ENCODE data around the gene NUDT5.
"Not testable (repeated sequence)": the region's sequence is repeated elsewhere in the genome, so short reads cannot be mapped to it uniquely, and the experiment has no call there.

Gene NUDT5

GRCh38 chr10:12202226-12202625 is 6.5 kb upstream of the NUDT5 start:
- DNase-seq: no peak

- no peak for DNase-seq
Measured at GRCh38 chr10:12201543-12201942, 5.9 kb upstream of the NUDT5 start.

DNA sequence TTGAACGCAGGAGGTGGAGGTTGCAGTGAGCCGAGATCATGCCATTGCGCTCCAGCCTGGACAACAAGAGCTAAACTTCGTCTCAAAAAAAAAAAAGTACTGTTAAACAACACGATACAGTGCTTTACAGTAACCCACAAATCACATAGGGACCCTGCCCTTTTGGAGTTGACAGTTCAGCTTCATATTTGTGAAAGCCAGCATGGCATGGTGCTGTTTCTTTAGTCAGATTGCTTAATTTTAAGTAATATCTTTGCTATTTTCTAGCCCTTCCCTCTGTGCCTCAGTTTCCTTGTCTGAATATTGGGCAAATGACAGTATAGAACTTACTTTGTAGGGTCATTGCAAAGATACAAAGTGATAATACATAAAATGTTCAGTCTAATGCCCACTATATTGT is 5.2 kb upstream of the NUDT5 start:
- DNase-seq: no peak

DNA sequence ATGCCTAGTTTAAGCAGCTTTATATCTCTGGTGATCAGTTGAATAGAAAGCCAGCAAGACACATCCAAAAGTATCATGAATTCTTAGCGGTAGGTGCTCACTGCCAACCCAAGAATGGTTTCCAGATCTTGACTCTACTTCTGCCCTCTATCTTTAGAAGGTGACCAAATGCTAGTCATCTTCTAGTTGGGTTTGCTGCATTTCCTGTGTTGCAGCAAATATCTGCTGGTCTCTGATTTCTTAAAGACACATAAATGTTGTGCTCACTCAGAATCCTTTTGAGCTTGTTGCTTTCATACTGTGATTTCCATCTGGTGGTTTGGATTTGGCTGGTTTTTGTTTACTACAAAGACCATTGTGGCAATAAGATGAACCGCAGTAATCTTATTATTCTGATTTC is 2.5 kb upstream of the NUDT5 start:
- no peak for DNase-seq

- no peak for DNase-seq
Measured at GRCh38 chr10:12196531-12197211, 980 bp upstream of the NUDT5 start.

DNA sequence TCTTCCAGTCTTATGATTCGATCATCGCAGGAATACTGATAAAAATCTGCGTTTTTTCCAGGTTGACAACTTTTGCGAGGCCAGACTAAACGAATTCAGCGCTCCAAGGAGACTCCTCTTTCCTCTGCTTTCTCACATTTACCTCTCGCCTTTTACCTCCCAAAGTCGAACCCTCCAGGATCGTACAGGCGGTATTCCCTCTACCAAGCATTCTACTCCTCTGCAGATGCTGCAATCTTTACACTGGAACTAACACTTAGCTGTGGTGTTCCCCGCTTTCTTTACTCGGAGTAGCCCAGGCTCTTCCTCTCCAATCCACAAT is 449 bp downstream of the NUDT5 start:
- DNase-seq: peak; percentile 30

DNA sequence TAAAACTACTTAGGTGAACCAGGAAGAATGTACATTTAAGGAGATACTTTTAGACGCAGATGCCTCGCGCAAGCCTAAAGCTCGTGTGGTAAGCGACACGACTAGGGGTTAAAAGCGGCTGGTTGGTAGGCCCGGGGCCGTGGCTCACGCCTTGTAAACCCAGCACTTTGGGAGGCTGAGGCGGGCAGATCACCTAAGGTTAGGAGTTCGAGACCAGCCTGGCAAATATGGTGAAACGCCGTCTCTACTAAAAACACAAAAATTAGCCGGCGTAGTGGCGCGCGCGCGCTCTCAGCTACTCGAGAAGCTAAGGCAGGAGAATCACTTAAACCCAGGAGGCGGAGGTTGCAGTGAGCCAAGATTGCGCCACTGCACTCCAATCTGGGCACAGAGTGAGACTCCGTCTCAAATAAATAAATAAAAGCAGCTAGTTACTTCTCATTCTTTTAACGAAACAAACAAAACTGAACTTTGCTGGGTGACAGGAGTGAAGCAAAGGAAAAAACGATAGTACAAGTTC is 879 bp downstream of the NUDT5 start:
- DNase-seq: no peak

- no peak for DNase-seq
Measured at GRCh38 chr10:12193193-12193592, 2.5 kb downstream of the NUDT5 start.

DNA sequence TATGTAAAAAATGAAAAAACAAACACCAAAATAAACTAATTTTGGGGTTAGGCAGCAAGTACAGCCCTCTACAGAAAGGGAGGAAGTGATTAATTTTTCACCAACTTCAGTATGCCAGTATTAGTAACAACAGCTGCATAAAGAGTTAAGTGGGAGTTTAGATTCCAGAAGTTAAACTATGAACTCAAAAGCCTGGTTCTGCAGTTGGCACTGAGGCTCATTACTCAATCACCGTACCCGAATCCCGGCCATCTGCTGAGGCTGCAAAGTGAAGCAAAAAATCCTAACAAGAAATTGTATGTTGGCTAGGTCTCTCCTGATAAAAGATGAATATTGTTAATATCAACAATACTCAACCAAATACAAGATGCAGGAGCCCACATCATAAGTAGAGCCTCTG is 4.0 kb downstream of the NUDT5 start:
- no peak for DNase-seq

DNA sequence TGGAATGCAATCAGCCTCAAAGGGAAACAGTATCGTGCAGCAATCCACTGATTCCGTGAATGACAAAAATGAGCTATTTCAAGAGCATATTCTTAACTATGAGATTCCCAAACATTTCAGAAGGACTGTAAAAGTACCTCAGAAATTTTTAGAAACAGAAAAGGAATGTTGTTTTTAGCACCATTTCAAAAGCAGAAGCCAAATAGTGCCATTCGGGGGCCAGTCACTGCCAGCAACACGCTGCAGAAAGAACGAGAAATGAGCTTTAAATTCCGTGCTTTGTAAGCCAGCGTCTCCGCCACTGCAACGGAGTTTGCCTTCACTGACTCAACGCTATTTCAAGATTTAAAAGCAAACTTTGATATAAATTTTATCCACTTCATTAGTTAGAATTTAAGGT is 6.3 kb downstream of the NUDT5 start:
- no peak for DNase-seq

- DNase-seq: no peak
Measured at GRCh38 chr10:12188656-12189055, 7.0 kb downstream of the NUDT5 start.

- DNase-seq: no peak
Measured at GRCh38 chr10:12187321-12187905, 8.3 kb downstream of the NUDT5 start.

- DNase-seq: no peak
Measured at GRCh38 chr10:12186323-12186722, 9.4 kb downstream of the NUDT5 start.

DNA sequence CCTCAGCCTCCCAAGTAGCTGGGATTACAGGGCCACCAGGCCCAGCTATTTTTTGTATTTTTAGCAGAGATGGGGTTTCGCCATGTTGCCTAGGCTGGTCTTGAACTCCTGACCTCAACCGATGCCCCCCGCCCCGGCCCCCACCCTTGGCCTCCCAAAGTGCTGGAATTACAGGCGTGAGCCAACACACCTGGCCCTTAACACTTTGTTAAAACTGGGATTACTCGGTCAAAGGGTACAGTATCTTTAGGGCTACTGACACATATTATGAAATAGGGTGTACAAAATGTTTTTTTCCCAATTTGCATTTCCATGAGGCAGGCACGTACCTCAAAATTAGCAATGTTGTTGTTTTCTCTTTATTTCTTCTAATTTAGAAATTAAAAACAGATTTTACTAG is 11.5 kb downstream of the NUDT5 start:
- DNase-seq: no peak

DNA sequence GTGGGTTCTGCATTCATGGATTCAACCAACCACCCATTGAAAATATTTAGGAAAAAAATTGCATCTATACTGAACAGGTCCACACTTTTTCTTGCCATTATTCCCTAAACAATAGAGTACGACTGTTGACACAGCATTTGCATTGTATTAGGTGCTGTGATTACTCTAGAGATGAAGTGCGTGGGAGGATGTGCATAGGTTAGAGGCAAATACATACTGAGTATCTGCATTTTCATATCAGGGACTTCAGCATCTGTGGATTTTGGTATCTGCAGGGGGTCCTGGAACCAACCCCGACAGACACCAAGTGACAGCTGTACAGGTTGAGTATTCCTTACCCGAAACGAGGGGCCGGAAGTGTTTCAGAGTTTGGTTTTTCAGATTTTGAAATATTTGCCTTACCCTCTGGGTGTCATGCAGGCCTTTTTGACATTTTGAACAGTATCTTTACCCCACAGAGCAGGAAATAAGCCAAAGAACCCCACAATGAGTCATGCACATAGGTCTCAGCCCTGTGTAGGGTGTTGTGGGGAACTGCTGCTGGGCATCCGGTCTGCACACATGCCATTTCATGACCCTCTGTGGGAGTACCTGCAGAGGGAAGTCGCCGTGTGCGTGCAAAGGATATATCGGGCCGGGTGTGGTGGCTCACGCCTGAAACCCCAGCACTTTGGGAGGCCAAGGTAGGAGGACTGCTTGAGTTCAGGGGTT is 14.5 kb downstream of the NUDT5 start:
- no peak for DNase-seq

DNA sequence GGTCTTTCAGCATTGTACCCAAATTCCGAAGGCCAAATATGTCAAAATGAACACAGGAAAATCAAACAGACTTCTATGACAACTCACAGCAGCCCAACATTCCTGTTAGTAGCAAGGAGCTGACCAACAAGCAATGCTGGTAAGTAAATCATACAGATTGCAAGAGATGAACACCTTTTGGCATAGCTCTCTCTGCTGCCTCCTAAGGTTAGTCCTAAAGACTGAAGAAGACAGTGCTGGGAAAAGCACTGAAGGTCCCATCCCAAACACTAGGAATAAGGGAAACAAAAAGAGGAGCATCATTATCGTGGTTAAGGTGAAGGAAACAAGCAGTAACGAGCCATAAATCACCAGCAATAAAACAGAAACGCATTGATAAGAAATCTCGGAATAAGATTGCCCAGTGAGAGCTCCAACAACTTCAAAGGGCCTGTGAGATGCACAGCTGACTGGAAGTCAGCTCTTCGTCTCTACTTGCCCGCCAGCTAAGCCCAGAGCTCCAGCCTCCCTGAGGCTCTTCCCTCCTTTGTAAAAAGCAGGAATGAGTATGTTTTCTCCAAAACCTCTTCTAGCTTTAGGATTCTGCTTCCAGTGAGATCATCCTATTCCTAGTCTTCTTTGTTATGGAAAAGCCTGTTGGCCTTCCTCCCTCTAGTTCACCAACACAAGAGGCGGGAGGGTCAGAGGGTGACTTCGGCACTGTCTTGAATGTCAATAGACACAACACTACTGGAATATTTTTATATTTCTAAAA is 15.3 kb downstream of the NUDT5 start:
- no peak for DNase-seq

DNA sequence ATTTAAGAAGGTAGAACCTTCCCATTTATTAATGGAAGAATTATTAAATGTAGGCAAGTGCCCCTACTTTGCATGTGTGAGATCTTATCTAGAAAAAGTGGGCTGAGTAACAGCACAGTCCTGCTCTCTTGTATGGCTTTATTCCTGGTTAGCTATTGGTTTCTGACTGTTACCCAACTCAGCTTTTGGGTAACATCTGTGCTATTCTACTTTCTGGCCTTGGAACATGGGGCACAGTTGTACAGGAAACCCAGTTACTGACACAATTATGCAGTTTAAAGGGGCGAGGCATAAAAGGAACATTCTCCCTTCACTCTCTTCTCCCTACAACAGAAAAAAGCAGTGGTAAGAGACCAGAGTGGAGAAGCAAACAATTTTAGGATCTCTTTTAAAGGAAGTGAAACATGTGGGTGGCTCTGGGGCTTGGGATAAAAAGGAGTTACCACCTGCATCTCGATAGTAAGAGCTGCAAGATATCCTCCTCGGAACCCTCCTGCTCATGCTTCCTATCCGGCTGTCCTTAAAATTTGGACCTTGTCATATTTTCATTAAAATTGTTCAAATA is 16.0 kb downstream of the NUDT5 start:
- DNase-seq: no peak

DNA sequence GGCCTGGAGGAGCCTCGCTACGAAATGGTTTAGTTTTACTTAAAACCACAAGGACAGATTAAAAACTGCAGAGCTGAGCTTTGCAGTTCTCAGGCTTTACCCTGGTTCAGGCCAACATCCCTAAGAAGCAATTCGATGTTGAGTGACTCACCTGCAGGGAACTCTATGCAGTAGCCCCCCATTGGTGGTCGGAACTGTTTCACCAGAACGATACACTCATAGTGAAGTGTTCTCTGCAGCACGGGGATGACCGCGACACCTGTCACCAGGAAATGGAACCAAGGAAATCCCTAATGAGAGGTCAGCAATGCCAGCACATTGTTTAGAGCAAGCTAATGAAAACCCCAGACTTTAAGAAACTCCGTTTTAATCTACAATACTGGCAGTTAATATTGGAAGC is 18.0 kb downstream of the NUDT5 start:
- no peak for DNase-seq

DNA sequence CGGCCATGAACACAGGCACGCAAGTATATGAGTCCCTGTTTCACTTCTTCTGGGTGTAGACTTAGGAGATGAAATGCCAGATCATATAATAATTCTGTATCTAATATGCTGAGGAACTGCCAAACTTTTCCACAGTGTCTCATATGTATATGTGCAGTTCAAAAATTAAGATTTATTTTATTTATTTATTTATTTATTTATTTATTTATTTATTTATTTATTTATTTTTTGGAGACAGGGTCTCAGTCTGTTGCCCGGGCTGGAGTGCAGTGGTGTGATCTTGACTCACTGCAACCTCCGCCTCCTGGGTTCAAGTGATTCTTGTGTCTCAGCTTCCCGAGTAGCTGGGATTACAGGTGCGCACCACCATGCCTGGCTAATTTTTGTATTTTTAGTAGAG is 24.2 kb downstream of the NUDT5 start:
- DNase-seq: not testable (repeated sequence)

DNA sequence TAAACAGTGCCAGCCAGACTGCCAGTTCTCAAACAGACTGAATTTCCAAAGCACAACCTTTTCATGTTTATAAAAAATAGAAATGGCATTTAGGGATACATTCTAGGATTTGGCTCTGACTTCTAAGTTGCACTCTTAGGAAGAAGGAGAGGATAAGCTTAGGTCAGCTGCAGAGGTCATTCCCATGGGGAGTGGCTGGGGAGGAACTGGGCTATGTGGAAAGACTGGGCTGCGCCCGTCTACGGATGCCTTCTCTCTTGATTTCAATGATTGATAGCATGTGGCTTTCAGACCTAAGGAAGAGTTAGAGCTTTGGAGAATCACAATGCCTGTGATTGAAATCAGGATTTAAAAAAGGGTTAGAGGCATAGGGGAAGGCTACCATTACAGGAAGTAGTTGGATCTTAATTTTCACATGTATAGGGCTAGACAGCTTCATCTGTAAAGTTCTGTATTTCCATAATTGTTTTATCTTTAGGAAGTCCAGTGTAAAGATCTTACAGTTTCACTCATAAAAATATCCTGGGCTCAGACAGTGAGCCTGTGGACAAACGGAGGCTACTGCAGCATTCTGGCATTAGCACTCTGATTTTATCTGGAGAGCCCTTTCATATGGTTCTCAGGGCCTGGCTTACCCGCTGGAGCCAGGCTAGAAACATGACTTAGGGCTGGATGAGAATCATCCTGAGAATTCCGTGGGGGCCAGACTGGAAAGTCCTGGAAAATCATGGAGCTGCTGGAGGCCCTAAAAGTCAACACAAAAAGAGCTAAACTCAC is 29.5 kb downstream of the NUDT5 start:
- no peak for DNase-seq

- no peak for DNase-seq
Measured at GRCh38 chr10:12165036-12165435, 30.7 kb downstream of the NUDT5 start.

GRCh38 chr10:12164085-12164484 is 31.6 kb downstream of the NUDT5 start:
- no peak for DNase-seq

- no peak for DNase-seq
Measured at GRCh38 chr10:12162927-12163326, 32.8 kb downstream of the NUDT5 start.

All from NCI-H1105 (cell line).